Measurements from ENCODE around the gene ATXN7L1. TPM values are rescaled to one million over a fixed set of nuclear protein-coding genes. Genes with fewer than 3 reads are reported as not detected.

The ATXN7L1 gene
- total and polyA plus RNA-seq, 2 of the 8 experiments (the other 6 are each of a cell fraction or from before 2014, with no cell fraction given): 14.3 to 34.0 TPM

- Histone ChIP-seq H4K5ac (ENCODE audit: insufficient read length, low read depth, low read length) (peak overlapping the region; percentile 31), H3K79me1 (ENCODE audit: low read depth, low read length) (peaks cover 8% of the 10 kb centered on the region; the same call in 1 of the 2 replicates), H2BK12ac (ENCODE audit: low read depth, low read length) (no peak overlapping the region), H3K23ac (ENCODE audit: insufficient read length) (no peak overlapping the region), H3K14ac (ENCODE audit: insufficient read length) (no peak overlapping the region), H2BK120ac (replicated peaks; ENCODE audit: low read depth, low read length) (no peak overlapping the region), H3K79me2 (ENCODE audit: control insufficient read depth in 1 of 2, insufficient read depth in 2 of 2, low read length in 2 of 2) (peaks cover 3 to 63% of the 10 kb centered on the region in 2 experiments; a peak in 3 of 4 replicates), H3K56ac (replicated peaks; ENCODE audit: insufficient read length, low read depth, low read length) (no peak overlapping the region), H3K9me3 (ENCODE audit: insufficient read depth in 2 of 2, low read depth in 1 of 2, low read length in 1 of 2) (0 out of 4 replicates have a peak, but pooled peaks cover 0 to 3% of the 10 kb centered on the region in 2 experiments), H3K4me3 (ENCODE audit: extremely low read depth in 1 of 4, insufficient read depth in 2 of 4, low read depth in 3 of 4, low read length in 4 of 4) (peak overlapping the region; percentile 56 to 77 (median 72)), H3K27ac (ENCODE audit: low read depth, low read length) (no peak overlapping the region), H3K9ac (replicated peaks in 1 of 4; ENCODE audit: extremely low read depth in 1 of 4, low read depth in 3 of 4, low read length in 3 of 4) (peak overlapping the region in 3 of 4 experiments; percentile 22 to 42 (median 36); a peak in 4 of 7 replicates), H3K27me3 (replicated peaks in 1 of 4; ENCODE audit: control insufficient read depth in 3 of 4, extremely low read depth in 1 of 4, insufficient read depth in 3 of 4, low read length in 3 of 4) (peaks cover 0 to 14% (median 12%) of the 10 kb centered on the region in 4 experiments; a peak in 5 of 7 replicates), H3K4me1 (replicated peaks in 1 of 4; ENCODE audit: control insufficient read depth in 3 of 4, insufficient read depth in 4 of 4, low read length in 3 of 4) (peaks cover 6 to 27% (median 15%) of the 10 kb centered on the region in 4 experiments; a peak in 5 of 7 replicates), H4K20me1 (replicated peaks in 1 of 2; ENCODE audit: control insufficient read depth in 1 of 2, insufficient read depth in 2 of 2, low read length in 2 of 2) (peaks cover 2 to 11% of the 10 kb centered on the region in 2 experiments), H3K4ac (replicated peaks; ENCODE audit: insufficient read length, low read depth, low read length) (no peak overlapping the region), H3K36me3 (ENCODE audit: control insufficient read depth in 2 of 4, insufficient read depth in 4 of 4, low read length in 3 of 4) (peaks cover 0 to 5% (median 0%) of the 10 kb centered on the region in 4 experiments; a peak in 3 of 8 replicates), H2BK5ac (ENCODE audit: low read depth, low read length) (no peak overlapping the region), H2AK5ac (ENCODE audit: low read depth, low read length) (no peak overlapping the region), H3K23me2 (ENCODE audit: low read depth, low read length) (peaks cover 9% of the 10 kb centered on the region), H3K4me2 (ENCODE audit: insufficient read depth in 1 of 2, low read depth in 2 of 2, low read length in 2 of 2) (peak overlapping the region; percentile 85 to 88), H2BK15ac (ENCODE audit: low read length) (no peak overlapping the region), H4K91ac (replicated peaks; ENCODE audit: insufficient read length, low read length) (peak overlapping the region; percentile 48), H2AFZ (ENCODE audit: low read length) (0 out of 2 replicates have a peak overlapping the region, but pooled peaks have one; percentile 84), H3K18ac (ENCODE audit: extremely low read depth, low read length) (peak overlapping the region; percentile 38; the same call in 1 of the 2 replicates), H4K8ac (ENCODE audit: extremely low read depth, insufficient read depth, low read length) (peak overlapping the region; percentile 81), H2BK20ac (ENCODE audit: low read length) (no peak overlapping the region)
- CTCF ChIA-PET (ENCODE audit: partially characterized antibody): interaction anchor here (0.7 to 5.8 kb wide), 44 partner anchors 9 to 559 kb away, joined by 3 to 99 read pairs (median 4); no protein-coding TSS in a partner anchor
- POLR2A ChIA-PET (ENCODE audit: partially characterized antibody): interaction anchor here (0.6 to 1.2 kb wide), 5 partner anchors 10 to 28 kb away, joined by 3 to 4 read pairs (median 3); no protein-coding TSS in a partner anchor
- FAIRE-seq (no peak), DNase-seq (ENCODE audit: low read depth in 1 of 2, low spot score in 2 of 2) (peak; percentile 27 to 75)
- WGBS, 2 experiments (ENCODE audit: extremely low coverage in 1 of 2, insufficient coverage in 1 of 2, insufficient read length in 1 of 2, insufficient replicate concordance in 2 of 2, low coverage in 1 of 2, low lambda C conversion rate in 2 of 2, missing lambda C conversion rate in 1 of 2): 2% methylated on average over 37 of the region's 42 CpGs; no CpG with 5 or more reads in 1 of the 2 experiments
- TF ChIP-seq POU5F1 (IDR thresholded peaks at IDR 0.05; ENCODE audit: low read depth, low read length): no peak
- no peak for TF ChIP-seq EP300 (IDR thresholded peaks at IDR 0.05; ENCODE audit: borderline replicate concordance in 1 of 2, low read depth in 2 of 2, low read length in 2 of 2)
- no peak for TF ChIP-seq TCF12 (IDR thresholded peaks at IDR 0.05; ENCODE audit: low read depth, low read length)
- peak; percentile 9 to 36; a peak in 3 of 4 replicates for TF ChIP-seq RAD21 (IDR thresholded peaks at IDR 0.05 in 1 of 2, conservative IDR thresholded peaks at IDR 0.05 in 1 of 2; ENCODE audit: low read depth in 2 of 2, low read length in 2 of 2)
- TF ChIP-seq JUND (IDR thresholded peaks at IDR 0.05; ENCODE audit: low read length): no peak
- TF ChIP-seq CBX5 (IDR thresholded peaks at IDR 0.05; ENCODE audit: low read depth, low read length): no peak
- no peak for TF ChIP-seq SIRT6 (IDR thresholded peaks at IDR 0.05; ENCODE audit: low read length)
- no peak for TF ChIP-seq SP4 (IDR thresholded peaks at IDR 0.05; ENCODE audit: low read length)
- TF ChIP-seq EZH2 (IDR thresholded peaks at IDR 0.05; ENCODE audit: low read depth, low read length, severe bottlenecking): no peak
- TF ChIP-seq KDM1A (IDR thresholded peaks at IDR 0.05; ENCODE audit: borderline replicate concordance, low read length): peak; percentile 58; the same call in 1 of the 2 replicates
- TF ChIP-seq HDAC2 (IDR thresholded peaks at IDR 0.05; ENCODE audit: borderline replicate concordance in 1 of 2, low read depth in 2 of 2, low read length in 2 of 2): 0 out of 4 replicates have a peak, but pooled peaks of 1 of the 2 experiments have one; percentile 24
Measured at GRCh38 chr7:105876964-105877601, 684 bp upstream of the ATXN7L1 start.

All from H1 (cell line).